Mucosa of descending colon (tissue), 3 donors: Measurements from ENCODE around the gene ACOX2. TPM values are rescaled to one million over a fixed set of nuclear protein-coding genes. Genes with fewer than 3 reads are reported as not detected.

Experiments used
- ATAC-seq: fragments of 200-7000 bp; cut with Tn5 transposase; one replicate; pipeline ENCODE4 v1.9.1; 2020; ENCODE audit warnings: mild to moderate bottlenecking, moderate library complexity
- DNase-seq, 3 donors: peaks; one replicate each; pipeline ENCODE4 v3.0.0-alpha.2; 2020
- H3K36me3 ChIP-seq: fragments of 200-600 bp; one replicate; pipeline ENCODE4 v1.8.0; 2021; ENCODE audit warnings: low read depth, mild to moderate bottlenecking
- H3K4me1 ChIP-seq: fragments of 200-600 bp; one replicate; pipeline ENCODE4 v1.8.0; 2021; ENCODE audit warnings: low read depth, mild to moderate bottlenecking
- H3K4me3 ChIP-seq: fragments of 200-600 bp; one replicate; pipeline ENCODE4 v1.8.0; 2021; ENCODE audit warnings: mild to moderate bottlenecking
- H3K9me3 ChIP-seq: fragments of 200-600 bp; one replicate; pipeline ENCODE4 v1.8.0; 2021; ENCODE audit warnings: mild to moderate bottlenecking
- CTCF ChIP-seq: fragments of 200-600 bp; IDR thresholded peaks from one replicate; pipeline ENCODE4 v1.8.0; 2022; ENCODE audit warnings: antibody characterized with exemption, mild to moderate bottlenecking
- intact Hi-C, 2 donors: fragments of 100-400 bp; cut with DNase I in 1 of 2; cut with micrococcal nuclease in 1 of 2; formaldehyde crosslinking; loops; one replicate each; pipeline versions ENCODE4 v1.11.0 to v1.11.1; 2022; cut with DNase I, micrococcal nuclease
- total RNA-seq, 3 donors: library from RNA; stranded (reverse); fragmentation: NEBNext Ultra II Directional in 2 of 3; extraction: Animal tissue kit (Norgen Biotek cat#: 25700) in 2 of 3; gene quantifications; one replicate each; pipeline versions ENCODE4 v1.2.1 to v1.2.4, GENCODE V29; 2021 to 2023
- donor health status: DM: no; HTN: no; CAD: no; lungs with moderate emphysema.
- donor health status: DM: no; HTN: no; CAD: no.
- donor health status: DM: no; HTN: yes; CAD: no.

The ACOX2 gene
- total RNA-seq, 3 donors from 2014 or later: 34.8 to 51.2 (median 48.9) TPM

GRCh38 chr3:58464866-58465265 lies 72.1 kb downstream of the ACOX2 start:
- ATAC-seq: no peak
- intact Hi-C loops: no loop called here

GRCh38 chr3:58463942-58464271 lies 73.1 kb downstream of the ACOX2 start:
- no peaks in the 10 kb centered on the region for H3K36me3 ChIP-seq
- H3K4me1 ChIP-seq: peaks cover 2% of the 10 kb centered on the region
- H3K9me3 ChIP-seq: no peaks in the 10 kb centered on the region
- no peak overlapping the region for H3K4me3 ChIP-seq
- no peak for TF ChIP-seq CTCF
- no peak for DNase-seq
- no peak for ATAC-seq
- intact Hi-C loops: no loop called here

More at GRCh38 chr3:58464866-58465265, 72.1 kb downstream of the ACOX2 start:
- Histone ChIP-seq H3K4me3 (no peak overlapping the region), H3K9me3 (no peaks in the 10 kb centered on the region), H3K4me1 (peaks cover 2% of the 10 kb centered on the region), H3K36me3 (no peaks in the 10 kb centered on the region)
- TF ChIP-seq CTCF: no peak
- DNase-seq: no peak

GRCh38 chr3:58463181-58463941 lies 73.6 kb downstream of the ACOX2 start:
- peak; percentile 74 to 81 (median 79) for DNase-seq
- H3K4me3 ChIP-seq: no peak overlapping the region
- H3K4me1 ChIP-seq: peaks cover 2% of the 10 kb centered on the region
- no peaks in the 10 kb centered on the region for H3K36me3 ChIP-seq
- ATAC-seq: peak; percentile 98
- intact Hi-C loops: no loop called here
- peak; percentile 76 for TF ChIP-seq CTCF
- H3K9me3 ChIP-seq: no peaks in the 10 kb centered on the region

- Histone ChIP-seq H3K9me3 (no peaks in the 10 kb centered on the region), H3K36me3 (no peaks in the 10 kb centered on the region), H3K4me1 (peaks cover 2% of the 10 kb centered on the region), H3K4me3 (no peak overlapping the region)
- ATAC-seq (no peak), DNase-seq (no peak)
- no peak for TF ChIP-seq CTCF
- intact Hi-C loops: no loop called here
These were observed 74.2 kb downstream of the ACOX2 start for GRCh38 chr3:58462829-58463180.

DNA sequence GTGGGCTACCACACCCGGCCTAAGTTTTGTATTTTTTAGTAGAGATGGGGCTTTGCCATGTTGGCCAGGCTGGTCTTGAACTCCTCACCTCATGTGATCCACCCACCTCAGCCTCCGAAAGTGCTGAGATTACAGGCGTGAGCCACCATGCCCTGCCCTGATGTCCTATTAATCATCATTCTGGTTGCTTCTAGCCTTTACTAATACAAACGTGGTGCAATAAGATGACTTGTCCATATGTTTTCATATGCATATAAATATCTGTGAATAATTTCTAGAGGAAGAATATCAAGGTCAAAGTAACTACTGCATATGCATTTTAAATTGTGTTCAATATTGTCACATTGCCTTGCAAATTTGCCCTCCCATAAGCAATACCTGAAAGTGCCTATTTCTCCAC lies 77.8 kb downstream of the ACOX2 start:
- peaks cover 13% of the 10 kb centered on the region for H3K9me3 ChIP-seq
- intact Hi-C loops: no loop called here
- no peak for TF ChIP-seq CTCF
- H3K4me1 ChIP-seq: peaks cover 2% of the 10 kb centered on the region
- H3K36me3 ChIP-seq: no peaks in the 10 kb centered on the region
- no peak overlapping the region for H3K4me3 ChIP-seq
- DNase-seq: no peak
- ATAC-seq: no peak

Other genes starting within 250 kb of the ACOX2 start
- gene RPP14, start 230.9 kb downstream of the ACOX2 start, total RNA-seq: 10 to 100 TPM; 18.9 to 24.7 (median 22.3) TPM
- gene HTD2, start 230.7 kb downstream of the ACOX2 start, total RNA-seq: 10 to 100 TPM in 2 of 3 donors, 1 to 10 TPM in 1; 9.7 to 13.7 (median 10.9) TPM
- 10 to 100 TPM; 14.5 to 33.4 (median 19.5) TPM for gene PXK, start 204.3 kb downstream of the ACOX2 start, total RNA-seq
- 10 to 100 TPM; 65.0 to 69.6 (median 66.6) TPM for gene PDHB, start 103.4 kb downstream of the ACOX2 start, total RNA-seq
- gene KCTD6, start 45.1 kb downstream of the ACOX2 start, total RNA-seq: 10 to 100 TPM in 1 of 3 donors, 1 to 10 TPM in 2; 6.5 to 11.4 (median 8.7) TPM
- 10 to 100 TPM in 2 of 3 donors, 1 to 10 TPM in 1; 2.2 to 24.1 (median 23.6) TPM for gene FAM107A, start 40.2 kb upstream of the ACOX2 start, total RNA-seq
- gene FAM3D, start 129.6 kb upstream of the ACOX2 start, total RNA-seq: 100 to 1,000 TPM; 253 to 761 (median 323) TPM